Upper lobe of left lung (tissue), 4 donors: ENCODE results near the gene CXCL6.

Source experiments
- CTCF ChIP-seq, 6 experiments: fragments of 450-650 bp in 4 of 6; fragments of 200-600 bp in 2 of 6; sonication (generic) in 2 of 6; IDR thresholded peaks; one replicate each; pipeline ENCODE4 v1.5.1; 2016 to 2019; ENCODE audit warnings: antibody characterized with exemption in 6 of 6
- EP300 ChIP-seq, 4 donors: sonication (generic); formaldehyde crosslinking; IDR thresholded peaks; one replicate each; pipeline ENCODE4 v1.5.1; 2017; ENCODE audit warnings: antibody characterized with exemption in 4 of 4, control low read depth in 2 of 4
- POLR2A ChIP-seq, 4 donors: fragments of 450-650 bp; IDR thresholded peaks; one replicate each; pipeline ENCODE4 v1.5.1; 2016 to 2017; ENCODE audit warnings: antibody characterized with exemption in 4 of 4, mild to moderate bottlenecking in 2 of 4
- POLR2AphosphoS5 ChIP-seq, 2 donors: sonication (generic); formaldehyde crosslinking; IDR thresholded peaks; one replicate each; pipeline ENCODE4 v1.5.1; 2017; ENCODE audit warnings: antibody characterized with exemption in 2 of 2

GRCh38 chr4:73823760-73824159 lies 12.7 kb upstream of the CXCL6 start:
- TF ChIP-seq POLR2AphosphoS5 (IDR thresholded peaks at IDR 0.05) (no peak), CTCF (IDR thresholded peaks at IDR 0.05) (no peak), POLR2A (IDR thresholded peaks at IDR 0.05) (no peak), EP300 (IDR thresholded peaks at IDR 0.05) (no peak)
